NT2/D1 (cell line): ENCODE results near the gene NSL1.

Experiments
- SUZ12 ChIP-seq: IDR thresholded peaks from 2 replicates; pipeline ENCODE4 v1.6.1; 2011; ENCODE audit not compliant: insufficient read length, insufficient read depth; ENCODE audit errors: extremely low read depth
- ZNF274 ChIP-seq: IDR thresholded peaks from 2 replicates; pipeline ENCODE4 v1.6.1; 2011; ENCODE audit warnings: mild to moderate bottlenecking, low read depth, low read length

DNA sequence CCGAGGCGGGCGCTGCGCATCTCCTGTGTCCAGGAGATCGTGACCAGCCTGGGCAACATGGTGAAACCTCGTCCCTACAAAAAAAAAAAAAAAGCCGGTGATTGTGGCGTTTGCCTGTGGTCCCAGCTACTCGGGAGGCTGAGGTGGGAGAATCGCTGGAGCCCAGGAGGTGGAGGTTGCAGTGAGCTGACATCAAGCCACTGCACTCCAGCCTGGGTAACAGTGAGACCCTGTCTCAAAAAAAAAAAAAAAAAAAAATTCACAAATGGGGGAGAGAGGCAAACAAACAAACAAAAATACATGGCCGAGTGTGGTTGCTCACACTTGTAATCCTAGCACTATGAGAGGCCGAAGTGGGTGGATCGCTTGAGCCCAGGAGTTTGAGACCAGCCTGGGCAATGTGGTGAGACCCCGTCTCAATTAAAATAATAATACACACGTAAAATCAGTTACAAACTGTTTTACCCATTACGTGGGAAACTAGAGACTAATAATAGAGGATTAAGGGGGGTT, 875 bp upstream of the NSL1 start:
- TF ChIP-seq SUZ12 (no peak), ZNF274 (no peak)
